GM21619 (cell line): ENCODE measurements around the gene SLC5A12.
"Not testable (repeated sequence)": the region's sequence is repeated elsewhere in the genome, so short reads cannot be mapped to it uniquely, and the experiment has no call there.

Experiments used
- ATAC-seq: cut with Tn5 transposase; IDR thresholded peaks from one replicate; pipeline ENCODE4 v1.9.1; 2021; ENCODE audit not compliant: unreplicated experiment

Gene SLC5A12

GRCh38 chr11:26662916-26663315 is 58.9 kb downstream of the SLC5A12 start:
- no peak for ATAC-seq

GRCh38 chr11:26655287-26655686 is 66.6 kb downstream of the SLC5A12 start:
- no peak for ATAC-seq

- no peak for ATAC-seq
Measured at GRCh38 chr11:26651916-26652315, 69.9 kb downstream of the SLC5A12 start.

- peak; percentile 88 for ATAC-seq
Measured at GRCh38 chr11:26649884-26650283, 72.0 kb downstream of the SLC5A12 start.

- ATAC-seq = not testable (repeated sequence)
Measured at GRCh38 chr11:26643314-26643713, 78.5 kb downstream of the SLC5A12 start.

GRCh38 chr11:26632691-26633159 is 89.1 kb downstream of the SLC5A12 start:
- ATAC-seq = no peak

- ATAC-seq = no peak
Measured at GRCh38 chr11:26626346-26626745, 95.5 kb downstream of the SLC5A12 start.

GRCh38 chr11:26623076-26623659 is 98.7 kb downstream of the SLC5A12 start:
- ATAC-seq = peak; percentile 62

- no peak for ATAC-seq
Measured at GRCh38 chr11:26622181-26622580, 99.7 kb downstream of the SLC5A12 start.

GRCh38 chr11:26621132-26621531 is 100.7 kb downstream of the SLC5A12 start:
- no peak for ATAC-seq

GRCh38 chr11:26620282-26621045 is 101.4 kb downstream of the SLC5A12 start:
- no peak for ATAC-seq

GRCh38 chr11:26618441-26618840 is 103.4 kb downstream of the SLC5A12 start:
- no peak for ATAC-seq
